ENCODE measurements around the gene ICA1. TPM values are rescaled to one million over a fixed set of nuclear protein-coding genes. Genes with fewer than 3 reads are reported as not detected.

Gene ICA1
- polyA plus RNA-seq, 3 donors: 3.2 to 7.0 (median 4.2) TPM

GRCh38 chr7:8259586-8260222 is 2.3 kb downstream of the ICA1 start:
- 67% methylated on average over 3 of the region's 10 CpGs for WGBS (ENCODE audit: insufficient coverage)
- no peak overlapping the region for H3K4me2 ChIP-seq (replicated peaks; ENCODE audit: extremely low read depth, low read length, poor library complexity, severe bottlenecking)
- no peak overlapping the region for H3K4me3 Mint-ChIP-seq

GRCh38 chr7:8258734-8259133 is 3.2 kb downstream of the ICA1 start:
- Mint-ChIP-seq H3K4me1 (peaks cover 20% of the 10 kb centered on the region), H3K36me3 (no peaks in the 10 kb centered on the region), H3K27ac (no peak overlapping the region), H3K9me3 (no peaks in the 10 kb centered on the region), H3K27me3 (ENCODE audit: low read depth in 3 of 3) (peaks cover 1 to 10% (median 6%) of the 10 kb centered on the region in 3 donors), H3K4me3 (no peak overlapping the region)
- intact Hi-C loops (cut with micrococcal nuclease): no loop called here
- no peaks in the 10 kb centered on the region for H3K9me3 ChIP-seq (replicated peaks in 1 of 2; ENCODE audit: control insufficient read depth in 1 of 2, insufficient read depth in 1 of 2, low read length in 2 of 2)
- no peak overlapping the region for H3K4me2 ChIP-seq (replicated peaks; ENCODE audit: extremely low read depth, low read length, poor library complexity, severe bottlenecking)
- H3K79me2 ChIP-seq (ENCODE audit: insufficient read depth, low read length): no peaks in the 10 kb centered on the region
- no peak for TF ChIP-seq CTCF (IDR thresholded peaks at IDR 0.05)
- H3K36me3 ChIP-seq (replicated peaks in 1 of 2; ENCODE audit: control insufficient read depth in 1 of 2, insufficient read depth in 2 of 2, low read length in 2 of 2): no peaks in the 10 kb centered on the region
- H4K20me1 ChIP-seq (ENCODE audit: insufficient read depth, low read length): no peaks in the 10 kb centered on the region
- DNase-seq: no peak
- H3K4me1 ChIP-seq (ENCODE audit: control insufficient read depth in 1 of 2, insufficient read depth in 2 of 2, low read length in 2 of 2): peaks cover 16 to 20% of the 10 kb centered on the region in 2 donors
- H3K4me3 ChIP-seq (replicated peaks in 1 of 3; ENCODE audit: low read depth in 2 of 3, low read length in 3 of 3): no peak overlapping the region
- H3K27ac ChIP-seq (ENCODE audit: low read depth in 1 of 2, low read length in 2 of 2): no peak overlapping the region
- peaks cover 0 to 5% of the 10 kb centered on the region in 2 donors for H3K27me3 ChIP-seq (ENCODE audit: control insufficient read depth in 2 of 2, insufficient read depth in 2 of 2, low read length in 2 of 2)
- no peak overlapping the region for H2AFZ ChIP-seq (ENCODE audit: insufficient read depth, low read depth, low read length, poor library complexity, severe bottlenecking)
- no CpG with 5 or more reads among the region's 1 CpG for WGBS (ENCODE audit: insufficient coverage)
- no peak overlapping the region for H3K9ac ChIP-seq (ENCODE audit: insufficient read depth, low read length, poor library complexity, severe bottlenecking)

More at GRCh38 chr7:8259586-8260222, 2.3 kb downstream of the ICA1 start:
- Histone ChIP-seq H3K4me1 (ENCODE audit: control insufficient read depth in 1 of 2, insufficient read depth in 2 of 2, low read length in 2 of 2) (peaks cover 16 to 20% of the 10 kb centered on the region in 2 donors), H3K79me2 (ENCODE audit: insufficient read depth, low read length) (no peaks in the 10 kb centered on the region), H3K9me3 (replicated peaks in 1 of 2; ENCODE audit: control insufficient read depth in 1 of 2, insufficient read depth in 1 of 2, low read length in 2 of 2) (no peaks in the 10 kb centered on the region), H2AFZ (ENCODE audit: insufficient read depth, low read depth, low read length, poor library complexity, severe bottlenecking) (no peak overlapping the region), H3K27ac (ENCODE audit: low read depth in 1 of 2, low read length in 2 of 2) (no peak overlapping the region), H4K20me1 (ENCODE audit: insufficient read depth, low read length) (no peaks in the 10 kb centered on the region), H3K36me3 (replicated peaks in 1 of 2; ENCODE audit: control insufficient read depth in 1 of 2, insufficient read depth in 2 of 2, low read length in 2 of 2) (no peaks in the 10 kb centered on the region), H3K27me3 (ENCODE audit: control insufficient read depth in 2 of 2, insufficient read depth in 2 of 2, low read length in 2 of 2) (peaks cover 0 to 5% of the 10 kb centered on the region in 2 donors), H3K4me3 (replicated peaks in 1 of 3; ENCODE audit: low read depth in 2 of 3, low read length in 3 of 3) (no peak overlapping the region), H3K9ac (ENCODE audit: insufficient read depth, low read length, poor library complexity, severe bottlenecking) (no peak overlapping the region)
- H3K36me3 Mint-ChIP-seq: no peaks in the 10 kb centered on the region
- no peak for TF ChIP-seq CTCF (IDR thresholded peaks at IDR 0.05)
- H3K27ac Mint-ChIP-seq: no peak overlapping the region
- peaks cover 17% of the 10 kb centered on the region for H3K4me1 Mint-ChIP-seq
- DNase-seq: no peak
- peaks cover 0 to 2% (median 0%) of the 10 kb centered on the region in 7 donors for H3K9me3 Mint-ChIP-seq
- intact Hi-C loops (cut with micrococcal nuclease): no loop called here
- H3K27me3 Mint-ChIP-seq (ENCODE audit: low read depth in 3 of 3): peaks cover 1 to 10% (median 6%) of the 10 kb centered on the region in 3 donors
